GM18951 (cell line): ENCODE results near the gene CHST3.
"Not testable (repeated sequence)": the region's sequence is repeated elsewhere in the genome, so short reads cannot be mapped to it uniquely, and the experiment has no call there.

Source experiments
- POLR2A ChIP-seq: IDR thresholded peaks from 4 replicates; pipeline ENCODE4 v1.6.1; 2011; ENCODE audit warnings: mild to moderate bottlenecking; ENCODE audit not compliant: insufficient read length, insufficient read depth; ENCODE audit errors: extremely low read depth
- in situ Hi-C: fragments of 300-500 bp; cut with MboI; formaldehyde crosslinking; loops from one replicate; pipeline ENCODE4 v1.12.0; 2022; ENCODE audit warnings: low sequenced_read_pairs, mixed read lengths, inconsistent platforms; ENCODE audit not compliant: unreplicated experiment

The CHST3 gene

GRCh38 chr10:71981015-71981875 is 17.1 kb downstream of the CHST3 start:
- no peak for TF ChIP-seq POLR2A
- in situ Hi-C loops = no loop called here

DNA sequence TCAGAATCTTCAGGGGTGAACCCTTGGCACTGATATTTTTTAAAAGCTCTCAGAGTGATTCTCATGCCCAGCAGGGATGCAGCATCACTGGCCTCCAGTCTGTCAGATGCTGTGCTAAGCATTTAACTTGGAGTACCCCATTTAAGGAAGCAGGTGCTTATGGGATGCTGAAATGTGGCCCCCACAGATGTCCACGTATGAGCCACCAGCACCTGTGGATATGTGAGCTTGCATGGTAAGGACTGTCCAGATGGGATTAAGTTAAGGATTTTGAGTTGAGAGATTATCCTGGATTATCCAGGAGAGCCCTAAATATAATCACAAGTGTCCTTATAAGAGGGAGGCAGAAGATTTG is 17.7 kb downstream of the CHST3 start:
- TF ChIP-seq POLR2A = no peak
- in situ Hi-C loops = no loop called here

GRCh38 chr10:71982269-71983178 is 18.3 kb downstream of the CHST3 start:
- TF ChIP-seq POLR2A = no peak
- in situ Hi-C loops = no loop called here

- no peak for TF ChIP-seq POLR2A
- in situ Hi-C loops = no loop called here
Observed at GRCh38 chr10:71984126-71984808, 20.1 kb downstream of the CHST3 start.

DNA sequence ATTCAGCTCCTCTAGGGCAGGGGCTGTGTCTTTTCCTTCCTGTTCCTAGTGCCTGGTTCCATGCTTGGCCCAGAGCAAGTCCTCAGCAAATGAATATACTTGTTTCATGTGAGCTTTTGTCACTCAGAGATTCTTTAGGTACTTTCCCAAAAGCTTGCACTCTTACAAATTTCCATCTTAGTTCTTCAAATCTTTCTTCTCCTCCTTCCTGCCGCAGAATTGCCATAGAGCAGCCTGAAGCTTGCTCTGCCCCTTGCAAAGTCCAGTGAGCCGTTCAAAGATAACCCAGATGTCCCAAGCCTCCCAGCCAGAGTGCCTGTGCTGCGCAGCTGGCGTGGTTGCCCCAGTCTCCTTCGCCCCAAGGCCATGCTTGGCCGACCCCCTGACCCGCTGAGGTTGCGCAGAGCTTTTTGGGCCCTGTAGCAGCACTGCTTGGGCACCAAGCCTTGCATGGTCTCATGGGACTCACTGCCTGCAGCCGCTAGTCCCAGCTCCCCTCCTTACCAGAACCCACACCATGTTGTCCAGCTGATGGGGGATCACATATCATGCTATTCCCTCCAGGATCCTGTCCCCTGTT is 20.7 kb downstream of the CHST3 start:
- peak; percentile 29 for TF ChIP-seq POLR2A
- in situ Hi-C loops = no loop called here

DNA sequence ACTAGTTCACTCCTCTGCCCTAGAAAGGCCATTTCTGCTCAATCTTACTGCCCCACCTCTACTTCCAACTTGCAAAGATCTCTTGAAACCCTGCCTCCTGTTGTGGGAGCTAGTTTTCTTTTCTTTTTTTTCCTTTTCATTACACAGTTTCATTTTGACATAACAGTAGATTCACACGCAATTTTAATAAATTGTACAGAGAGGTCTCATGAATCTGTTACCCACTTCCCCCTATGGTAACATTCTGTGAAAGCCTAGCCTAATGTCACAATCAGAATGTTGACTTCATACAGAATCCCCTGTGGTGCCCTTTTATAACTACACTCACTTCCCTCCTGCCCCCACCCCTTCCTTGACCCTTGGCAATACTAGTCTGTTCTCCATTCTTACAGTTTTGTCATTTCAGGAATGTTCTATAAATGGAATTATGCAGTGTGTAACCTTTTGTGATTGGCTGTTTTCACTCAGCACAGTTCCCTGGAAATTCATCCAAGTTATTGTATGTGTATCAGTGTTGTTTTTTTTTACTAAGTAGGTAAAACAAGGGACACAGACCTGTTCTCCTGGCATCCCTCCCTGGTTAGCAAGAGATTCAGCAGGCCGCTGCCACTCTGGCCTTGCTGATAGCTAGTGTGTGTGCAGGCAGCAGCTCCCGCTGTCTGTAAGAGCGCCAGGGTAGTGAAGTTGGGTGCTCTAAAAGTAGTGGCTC is 21.5 kb downstream of the CHST3 start:
- in situ Hi-C loops = no loop called here
- TF ChIP-seq POLR2A = no peak

DNA sequence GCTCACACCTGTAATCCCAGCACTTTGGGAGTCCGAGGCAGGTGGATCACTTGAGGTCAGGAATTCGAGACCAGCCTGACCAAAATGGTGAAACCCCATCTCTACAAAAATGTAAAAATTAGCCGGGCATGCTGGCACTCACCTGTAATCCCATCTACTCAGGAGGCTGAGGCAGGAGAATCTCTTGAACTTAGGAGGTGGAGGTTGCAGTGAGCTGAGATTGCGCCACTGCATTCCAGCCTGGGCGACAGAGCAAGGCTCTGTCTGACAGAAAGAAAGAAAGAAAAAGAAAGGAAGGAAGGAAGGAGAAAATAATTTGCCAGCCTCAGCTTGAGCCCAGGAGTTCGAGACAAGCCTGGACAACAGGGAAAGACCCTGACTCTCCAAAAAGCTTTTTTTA is 24.7 kb downstream of the CHST3 start:
- in situ Hi-C loops = not testable (repeated sequence)

DNA sequence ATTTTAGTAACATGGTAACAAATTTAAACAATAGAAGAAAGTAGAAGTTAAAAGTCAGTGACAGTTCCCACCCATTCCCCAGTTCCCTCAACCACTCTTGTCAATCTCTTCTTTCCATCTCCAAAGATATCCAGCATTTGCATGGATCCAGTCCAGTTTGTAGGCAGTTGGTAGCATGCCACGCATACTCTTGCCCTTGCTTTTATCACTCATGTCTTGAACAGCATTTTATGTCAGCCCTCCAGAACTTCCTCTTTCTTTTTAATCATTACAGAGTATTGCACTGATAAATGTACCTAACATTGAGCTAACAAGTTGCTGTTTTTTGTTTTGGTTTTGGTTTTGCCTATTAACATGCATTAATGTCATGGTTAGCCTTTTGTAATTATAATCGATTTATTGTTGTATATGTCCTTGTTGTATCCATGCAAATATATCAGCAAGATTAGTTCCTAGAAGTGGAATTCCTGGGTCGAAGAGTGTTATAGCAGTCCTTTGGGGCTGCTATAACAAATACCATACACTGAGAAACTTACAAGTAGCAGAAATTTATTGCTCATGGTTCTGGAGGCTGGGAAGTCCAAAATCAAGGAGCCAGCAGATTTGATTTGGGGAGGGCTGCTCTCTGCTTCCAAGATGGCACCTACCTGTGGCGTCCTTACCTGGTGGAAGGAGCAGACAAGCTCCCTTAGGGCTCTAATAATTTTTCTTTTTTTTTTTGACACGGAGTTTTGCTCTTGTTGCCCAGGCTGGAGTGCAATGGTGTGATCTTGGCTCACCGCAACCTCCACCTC is 25.7 kb downstream of the CHST3 start:
- in situ Hi-C loops = no loop called here
- TF ChIP-seq POLR2A = no peak

GRCh38 chr10:71990706-71991269 is 26.6 kb downstream of the CHST3 start:
- TF ChIP-seq POLR2A = no peak
- in situ Hi-C loops = no loop called here

GRCh38 chr10:71995449-71995848 is 31.3 kb downstream of the CHST3 start:
- in situ Hi-C loops = no loop called here
- TF ChIP-seq POLR2A = no peak

DNA sequence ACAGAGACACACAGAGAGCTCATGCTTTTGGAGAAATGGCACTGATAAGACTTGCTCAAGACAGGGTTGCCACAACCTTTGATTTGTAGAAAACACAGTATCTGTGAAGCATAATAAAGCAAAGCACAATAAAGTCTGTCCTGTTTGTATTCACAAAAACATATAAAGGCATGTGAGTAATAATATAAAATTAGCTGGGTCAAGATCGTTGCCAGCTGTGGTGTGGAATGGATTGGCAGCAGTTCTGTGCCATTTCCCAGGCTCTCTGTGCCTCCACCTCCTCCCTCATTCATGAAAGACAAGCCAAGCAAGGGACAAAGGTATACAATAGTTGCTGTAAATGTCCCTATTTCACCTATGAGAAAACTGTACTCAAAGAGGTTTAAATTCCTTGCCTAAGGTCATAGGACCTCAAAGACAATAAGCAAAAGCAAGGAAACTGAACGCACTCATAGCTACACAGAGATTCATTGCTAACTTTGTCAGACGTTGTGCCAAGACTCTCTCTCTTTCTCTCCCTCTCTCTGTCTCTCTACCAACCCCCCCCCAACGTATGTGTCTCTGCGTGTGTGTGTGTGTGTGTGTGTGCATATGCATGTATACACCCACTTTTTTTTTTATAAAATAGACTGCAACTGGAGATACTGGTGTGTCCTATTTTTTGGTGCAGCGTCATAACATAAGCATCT is 31.8 kb downstream of the CHST3 start:
- no peak for TF ChIP-seq POLR2A

More for the DNA sequence above, 31.8 kb downstream of the CHST3 start:
- in situ Hi-C loops = no loop called here
